Smooth muscle cell of the umbilical artery (primary cell): ENCODE measurements around the gene OTX1. TPM values are rescaled to one million over a fixed set of nuclear protein-coding genes. Genes with fewer than 3 reads are reported as not detected.

Experiments
- total RNA-seq: library from RNA; depleted of rRNA; stranded (reverse); fragments of >200 nt; gene quantifications from 2 replicates; pipeline ENCODE4 v1.2.3, GENCODE V29; 2014

The OTX1 gene
- not detected in 2 replicates for total RNA-seq

GRCh38 chr2:63050334-63051041, at the start of gene OTX1:
OTX1 (plus strand) TSS chr2:63050830; CDS start chr2:63052991, 2,161 bp downstream.

